Measurements from ENCODE around the gene SMCHD1.

GRCh38 chr18:2776601-2777000 lies 121.1 kb downstream of the SMCHD1 start:
- TF ChIP-seq, protein P1, sequence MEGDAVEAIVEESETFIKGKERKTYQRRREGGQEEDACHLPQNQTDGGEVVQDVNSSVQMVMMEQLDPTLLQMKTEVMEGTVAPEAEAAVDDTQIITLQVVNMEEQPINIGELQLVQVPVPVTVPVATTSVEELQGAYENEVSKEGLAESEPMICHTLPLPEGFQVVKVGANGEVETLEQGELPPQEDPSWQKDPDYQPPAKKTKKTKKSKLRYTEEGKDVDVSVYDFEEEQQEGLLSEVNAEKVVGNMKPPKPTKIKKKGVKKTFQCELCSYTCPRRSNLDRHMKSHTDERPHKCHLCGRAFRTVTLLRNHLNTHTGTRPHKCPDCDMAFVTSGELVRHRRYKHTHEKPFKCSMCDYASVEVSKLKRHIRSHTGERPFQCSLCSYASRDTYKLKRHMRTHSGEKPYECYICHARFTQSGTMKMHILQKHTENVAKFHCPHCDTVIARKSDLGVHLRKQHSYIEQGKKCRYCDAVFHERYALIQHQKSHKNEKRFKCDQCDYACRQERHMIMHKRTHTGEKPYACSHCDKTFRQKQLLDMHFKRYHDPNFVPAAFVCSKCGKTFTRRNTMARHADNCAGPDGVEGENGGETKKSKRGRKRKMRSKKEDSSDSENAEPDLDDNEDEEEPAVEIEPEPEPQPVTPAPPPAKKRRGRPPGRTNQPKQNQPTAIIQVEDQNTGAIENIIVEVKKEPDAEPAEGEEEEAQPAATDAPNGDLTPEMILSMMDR (IDR thresholded peaks at IDR 0.05): no peak
- TF ChIP-seq MAZ (IDR thresholded peaks at IDR 0.05; ENCODE audit: borderline replicate concordance, low read depth, low read length) (no peak), MYC (IDR thresholded peaks at IDR 0.05; ENCODE audit: borderline replicate concordance, low read length) (no peak), SMC3 (IDR thresholded peaks at IDR 0.05) (no peak), RFX5 (IDR thresholded peaks at IDR 0.05) (no peak), REST (IDR thresholded peaks at IDR 0.05) (no peak), KDM5A (IDR thresholded peaks at IDR 0.05) (no peak), MAFK (IDR thresholded peaks at IDR 0.05; ENCODE audit: partially characterized antibody) (no peak), BCL3 (IDR thresholded peaks at IDR 0.05) (no peak), POLR2A (IDR thresholded peaks at IDR 0.05; ENCODE audit: low read length) (no peak), NR3C1 (IDR thresholded peaks at IDR 0.05) (no peak), JUNB (IDR thresholded peaks at IDR 0.05) (no peak), CBX8 (IDR thresholded peaks at IDR 0.05) (no peak), EP300 (IDR thresholded peaks at IDR 0.05) (no peak)

Measured in A549 (cell line).